Activated CD8-positive, alpha-beta memory T cell treated with anti-CD3 and anti-CD28 coated beads for 4 hours (primary cell): ENCODE results near the gene CACHD1.
"Not testable (repeated sequence)": the region's sequence is repeated elsewhere in the genome, so short reads cannot be mapped to it uniquely, and the experiment has no call there.

Experiments used
- DNase-seq, 2 donors: peaks; one replicate each; pipeline ENCODE4 v3.0.0-alpha.2; 2020; ENCODE audit warnings: low read depth in 2 of 2

CACHD1 gene

DNA sequence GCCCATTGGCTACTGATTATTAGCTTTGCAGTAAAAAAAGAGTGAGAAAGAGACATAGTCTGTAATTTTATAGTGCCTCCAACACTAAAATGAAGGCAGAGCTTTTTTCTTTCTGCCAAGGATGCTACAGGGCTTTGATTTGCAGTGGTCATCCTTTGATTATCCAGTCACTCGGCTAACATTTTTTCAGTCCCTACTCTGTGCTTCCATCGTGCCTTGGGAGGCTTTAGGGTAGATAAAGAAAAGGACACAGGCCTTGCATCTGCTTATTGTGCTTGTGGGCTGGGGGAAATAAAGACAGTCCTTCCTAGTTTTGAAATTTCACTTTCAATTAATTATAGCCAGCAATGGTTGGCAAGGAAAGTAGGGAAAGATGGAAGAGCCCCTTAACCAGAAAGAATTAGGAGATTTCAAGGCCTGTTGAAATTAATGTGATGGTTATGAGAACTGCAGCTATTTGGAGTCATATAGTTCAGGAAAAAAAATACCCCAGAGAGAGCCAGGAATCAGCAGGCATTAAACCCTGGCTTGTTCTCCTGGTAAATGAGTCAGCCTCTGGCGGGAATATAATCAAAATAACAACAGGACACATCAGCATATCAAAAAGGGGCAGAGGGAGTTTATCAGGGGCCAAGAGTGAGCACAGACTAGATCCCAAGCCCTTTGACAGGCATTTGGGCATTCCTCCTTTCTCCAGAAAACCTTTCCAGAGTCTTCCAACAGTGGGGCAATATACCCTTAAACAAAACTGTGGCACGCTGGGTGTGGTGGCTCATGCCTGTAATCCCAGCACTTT is 27.4 kb downstream of the CACHD1 start:
- no peak for DNase-seq

DNA sequence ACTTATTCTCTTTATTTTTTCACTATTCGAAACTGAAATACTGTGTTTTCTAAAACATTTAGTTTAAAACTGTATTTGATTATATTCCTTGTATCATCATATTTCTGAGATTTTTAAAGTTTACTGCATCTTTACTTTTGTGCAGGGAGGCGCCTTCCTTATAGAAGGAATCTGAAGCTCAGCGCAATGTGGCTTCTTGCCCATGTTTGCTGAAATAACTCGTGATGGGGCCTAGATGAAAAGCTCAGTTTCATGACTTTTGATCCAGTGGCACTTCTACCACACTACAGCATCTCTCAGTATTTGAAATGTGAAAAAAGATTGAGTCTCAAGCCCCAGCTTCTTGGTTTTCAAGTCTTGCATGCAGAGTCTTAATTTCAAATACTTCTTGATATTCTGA is 28.4 kb downstream of the CACHD1 start:
- no peak for DNase-seq

DNA sequence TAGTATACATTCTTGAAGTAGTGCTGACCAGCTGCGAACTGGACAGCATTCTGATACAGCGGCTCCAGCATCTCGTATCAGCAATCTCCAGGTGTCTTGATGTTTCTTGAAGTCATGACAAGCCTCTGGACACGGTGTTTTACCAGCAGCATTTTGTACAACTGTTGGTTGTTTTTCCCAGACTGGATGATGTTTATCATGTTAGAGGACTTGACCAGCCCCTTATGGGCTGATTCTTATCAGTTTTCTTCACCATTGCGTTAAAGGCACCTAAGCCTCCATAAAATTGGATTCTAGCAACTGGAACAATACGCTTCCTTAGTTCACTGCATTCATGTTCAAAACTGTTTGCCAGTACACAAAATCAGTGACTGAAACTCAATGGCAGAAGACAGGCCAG is 29.1 kb downstream of the CACHD1 start:
- no peak for DNase-seq

DNA sequence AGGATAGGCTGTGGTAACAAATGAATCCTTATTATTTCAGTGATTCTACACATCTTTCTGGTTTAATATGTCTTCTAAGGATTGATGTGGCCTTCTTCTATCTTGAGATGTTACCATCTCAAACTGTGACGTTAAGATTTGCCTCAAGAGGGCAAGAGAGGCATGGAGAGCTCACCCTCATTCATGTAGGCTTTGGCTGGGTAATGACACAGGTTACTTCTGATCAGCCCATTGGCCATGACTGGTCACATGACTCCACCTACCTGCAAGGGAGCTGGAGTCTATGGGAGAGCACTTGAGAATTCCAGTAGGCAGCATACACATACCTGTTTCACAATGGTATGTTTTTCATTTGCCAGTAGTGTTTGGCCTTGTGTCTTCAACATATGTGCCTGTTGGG is 30.0 kb downstream of the CACHD1 start:
- no peak for DNase-seq

DNA sequence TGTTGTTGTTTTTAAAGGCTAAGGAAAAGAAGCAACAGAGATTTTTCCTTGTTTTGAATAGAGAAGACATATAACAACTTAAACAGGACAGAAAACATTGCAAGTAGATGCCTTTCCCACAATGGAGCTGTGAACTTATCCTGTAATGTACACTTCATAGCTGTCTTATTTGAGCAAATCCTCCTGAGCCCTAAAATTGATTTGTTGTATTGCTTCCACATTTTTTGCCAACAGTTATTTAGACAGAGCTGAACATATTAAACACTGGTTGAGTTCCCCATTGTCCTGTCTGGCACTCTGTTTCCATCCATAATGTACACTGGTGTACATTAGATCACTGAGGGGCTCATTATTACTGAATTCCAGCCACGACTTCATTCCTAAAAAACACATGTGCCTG is 32.2 kb downstream of the CACHD1 start:
- DNase-seq: no peak

DNA sequence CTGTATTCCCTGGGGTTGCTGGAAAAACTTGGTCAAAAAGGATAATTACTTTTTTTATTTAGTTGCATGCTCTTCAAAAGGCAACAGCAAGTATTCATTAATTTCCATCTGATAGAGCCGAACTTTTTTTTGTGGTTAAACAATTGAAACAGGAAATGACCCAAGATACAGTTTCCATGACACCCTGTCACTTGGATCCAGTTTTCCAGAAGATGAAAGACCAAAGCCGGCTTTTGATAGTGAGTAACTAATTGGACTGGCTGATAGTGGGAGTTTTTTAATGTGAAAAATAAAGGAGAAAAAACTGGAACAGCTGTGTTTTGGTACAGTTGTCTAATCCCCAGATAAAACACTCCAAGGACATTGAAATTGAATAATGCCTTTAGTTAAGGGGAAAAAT is 33.0 kb downstream of the CACHD1 start:
- no peak for DNase-seq

DNA sequence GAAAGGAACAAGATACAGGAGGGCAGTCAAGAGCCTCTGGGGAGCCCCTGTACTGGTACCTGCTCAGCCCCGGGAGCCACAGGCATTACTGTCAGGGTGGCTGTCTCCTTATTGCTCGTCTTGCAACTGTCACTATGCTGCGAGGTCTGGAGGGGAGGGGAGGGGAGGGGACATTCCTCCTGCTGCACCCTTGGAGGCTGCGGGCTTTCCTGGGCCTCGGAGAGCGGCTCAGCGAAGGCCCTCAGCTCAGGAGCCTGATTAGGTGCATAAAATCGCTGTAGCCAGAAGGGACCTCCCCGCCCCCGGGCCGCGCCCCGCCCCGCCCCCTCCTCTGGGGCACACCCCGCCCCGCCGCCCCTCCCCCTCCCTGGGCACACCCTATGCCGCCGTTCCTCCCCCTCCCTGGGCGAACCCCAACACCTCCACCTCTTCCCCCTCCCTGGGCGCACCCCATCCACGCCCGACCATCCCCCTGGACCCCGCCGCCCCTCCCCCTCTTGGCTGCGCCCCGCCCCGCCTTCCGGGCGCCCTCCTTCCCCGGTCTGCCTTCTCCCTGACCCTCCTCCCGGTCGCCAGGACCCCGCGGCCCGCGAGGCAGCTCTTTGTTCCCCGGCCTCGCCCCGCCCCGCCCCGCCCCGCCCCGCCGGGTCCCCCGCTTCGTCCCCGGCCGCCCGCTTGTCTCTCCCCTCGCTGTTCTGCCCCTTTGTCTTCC is 35.5 kb downstream of the CACHD1 start:
- peak in 1 of 2 donors; percentile 13 for DNase-seq

DNA sequence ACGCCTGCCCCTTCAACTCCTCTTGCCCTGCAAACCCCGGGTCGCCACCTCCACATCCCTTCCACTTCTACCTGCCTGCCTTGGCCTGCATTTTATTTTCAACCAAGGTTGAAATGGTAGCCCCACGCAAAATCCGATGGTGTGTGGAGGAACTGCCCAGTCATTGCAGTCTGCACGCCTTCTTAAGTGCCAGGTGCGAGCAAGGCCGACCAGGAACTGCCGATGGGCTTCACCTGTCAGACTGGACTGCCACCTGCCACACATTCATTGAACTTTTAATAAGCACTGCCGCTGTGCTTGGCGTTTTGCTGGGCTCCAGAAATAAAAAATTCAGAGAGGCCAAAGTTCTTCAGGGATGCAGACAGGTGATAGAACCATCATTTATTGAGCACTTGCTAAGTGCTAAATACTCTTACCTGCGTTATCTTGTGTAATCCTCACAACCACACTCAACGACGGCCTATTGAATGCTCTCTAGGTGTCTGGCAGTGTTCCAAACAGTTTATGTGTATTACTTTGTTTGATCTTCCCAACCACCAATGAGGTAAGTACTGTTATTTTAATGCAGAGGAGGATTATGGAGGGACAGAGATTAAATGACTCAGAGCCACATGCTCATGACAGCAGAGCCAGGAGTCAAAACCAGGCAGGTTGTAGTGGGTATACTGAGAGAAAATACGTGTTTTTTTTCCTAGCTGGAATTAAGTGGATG is 36.2 kb downstream of the CACHD1 start:
- no peak for DNase-seq

DNA sequence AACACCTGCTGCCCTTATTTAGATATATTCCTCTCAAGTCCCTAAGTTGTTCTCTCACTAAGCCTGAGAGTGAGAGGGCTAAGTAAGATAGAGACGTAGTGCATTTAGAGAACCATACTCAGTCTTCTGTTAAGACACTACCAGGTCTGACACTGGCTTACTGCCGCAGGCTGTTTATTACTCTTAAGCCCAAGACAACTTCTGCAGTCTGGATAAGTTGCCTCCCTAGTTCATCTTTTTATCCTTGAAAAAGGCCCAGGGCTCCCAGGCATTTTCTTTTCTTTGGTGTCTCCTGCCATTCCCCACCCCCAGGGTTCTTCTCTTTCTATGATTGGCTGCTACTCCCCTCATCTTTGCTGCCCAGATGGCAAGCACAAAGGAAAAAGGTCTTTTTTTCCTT is 38.7 kb downstream of the CACHD1 start:
- no peak for DNase-seq

DNA sequence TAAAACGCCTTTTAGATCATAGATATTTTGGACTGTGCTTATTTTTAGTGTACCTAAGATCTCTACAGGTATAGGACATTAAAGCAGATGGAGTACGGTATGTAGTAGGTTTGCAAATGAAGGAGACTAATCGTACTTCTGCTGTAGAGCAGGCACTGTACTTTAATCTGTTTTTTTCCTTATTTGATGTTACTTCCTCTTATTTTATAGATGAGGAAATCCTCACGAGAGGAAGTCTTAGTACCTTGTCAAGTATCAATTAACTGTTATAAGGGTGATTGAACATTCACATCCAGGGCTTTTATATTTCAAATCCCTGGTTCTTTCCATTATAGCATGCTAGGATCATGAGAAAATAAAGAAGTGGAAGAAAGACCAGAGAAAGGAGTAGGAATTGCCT is 41.1 kb downstream of the CACHD1 start:
- DNase-seq: no peak

DNA sequence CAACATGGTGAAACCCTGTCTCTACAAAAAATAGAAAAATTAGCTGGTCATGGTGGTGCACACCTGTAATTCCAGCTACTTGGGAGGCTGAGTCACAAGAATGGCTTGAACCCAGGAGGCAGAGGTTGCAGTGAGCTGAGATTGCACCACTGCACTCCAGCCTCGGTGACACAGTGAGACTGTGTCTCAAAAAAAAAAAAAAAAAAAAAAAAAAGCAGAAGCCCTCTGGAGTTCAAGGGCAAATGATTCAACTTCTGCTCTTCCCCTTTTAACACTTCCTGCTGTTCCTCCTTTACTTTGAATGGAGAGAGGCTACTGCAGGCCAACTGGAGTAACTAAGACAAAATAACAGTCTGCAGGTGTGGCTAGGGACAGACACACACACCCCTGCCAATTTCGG is 42.3 kb downstream of the CACHD1 start:
- not testable (repeated sequence) for DNase-seq

DNA sequence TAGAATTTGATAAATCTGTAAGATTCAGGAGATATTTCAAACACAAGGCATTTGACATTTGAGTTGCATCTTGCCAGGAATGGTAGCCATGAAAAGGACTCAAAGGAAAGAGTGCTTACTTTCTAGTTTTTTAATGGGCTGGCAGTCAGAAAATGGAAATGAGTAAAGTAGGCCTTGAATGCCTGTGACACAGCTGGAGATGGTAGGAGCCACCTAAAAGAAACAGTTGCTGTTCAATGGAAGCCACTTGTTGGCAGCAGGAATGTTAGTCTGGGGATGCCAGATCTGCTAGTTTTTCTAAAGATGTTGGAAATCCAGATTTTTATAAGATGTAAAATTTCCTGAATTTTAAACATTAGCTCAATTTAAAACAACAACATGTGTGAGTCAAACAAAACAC is 43.6 kb downstream of the CACHD1 start:
- DNase-seq: no peak

DNA sequence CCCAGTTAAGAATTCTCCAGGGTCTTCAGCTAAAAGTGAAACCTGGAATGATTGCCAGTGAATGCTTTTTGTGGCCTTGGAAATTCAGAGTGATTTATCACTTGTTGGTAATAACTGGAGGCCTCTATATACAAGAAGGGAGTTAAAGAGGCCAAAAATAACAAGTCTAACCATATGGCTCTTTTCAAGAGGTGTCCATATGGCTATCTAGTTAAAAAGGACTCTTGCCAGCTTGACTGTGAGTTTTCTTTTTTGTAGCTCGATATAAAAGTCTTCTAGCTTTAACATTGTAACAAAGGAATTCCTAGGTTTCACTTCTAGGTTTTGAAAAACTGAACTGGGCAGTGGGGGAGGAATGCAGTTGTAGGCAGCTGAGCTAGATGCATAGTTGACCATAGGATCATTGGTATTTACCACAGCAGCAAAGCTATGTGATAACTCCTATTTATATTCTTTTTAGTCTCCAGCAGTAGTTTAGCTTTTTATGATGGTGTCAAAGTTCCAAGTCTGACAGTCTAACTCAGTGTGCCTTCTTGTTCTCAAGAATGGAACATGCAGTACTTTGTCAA is 44.4 kb downstream of the CACHD1 start:
- no peak for DNase-seq

DNA sequence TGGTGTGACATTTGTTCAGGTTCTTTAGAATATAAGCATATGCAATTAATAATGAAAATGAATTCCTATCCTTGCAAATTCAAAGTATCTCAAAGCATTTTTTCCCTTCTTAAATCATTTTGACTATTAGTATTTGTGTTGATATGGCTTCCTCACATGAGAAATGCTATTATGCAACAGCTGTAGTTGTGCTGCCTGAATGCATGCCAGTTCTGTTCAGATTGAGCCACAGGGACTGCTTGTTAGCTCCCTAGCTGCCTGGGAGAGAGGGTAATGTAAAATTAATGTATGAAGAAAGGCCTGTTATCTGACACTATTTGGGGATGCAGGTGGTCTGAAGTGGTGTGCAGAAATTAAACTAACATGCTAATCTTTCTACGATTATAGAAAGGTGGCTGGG is 45.5 kb downstream of the CACHD1 start:
- no peak for DNase-seq

DNA sequence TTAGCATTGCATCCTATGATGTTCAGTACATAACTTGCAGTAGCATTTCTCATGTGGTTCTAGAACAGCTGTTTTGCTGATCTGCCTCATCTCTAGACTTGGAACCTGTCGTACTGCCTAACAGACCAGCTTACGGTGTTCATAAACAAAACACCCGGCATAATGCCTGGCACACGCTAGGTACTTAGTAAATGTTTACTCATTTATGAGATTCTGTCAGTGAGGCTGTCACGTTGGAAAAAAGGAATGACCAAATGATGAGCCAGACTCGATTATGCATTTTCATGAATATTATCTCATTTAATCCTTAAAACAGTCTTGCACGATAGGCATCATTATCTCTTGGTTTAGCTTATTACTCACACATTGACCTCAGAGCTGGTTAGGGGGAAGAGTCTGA is 46.4 kb downstream of the CACHD1 start:
- DNase-seq: no peak

DNA sequence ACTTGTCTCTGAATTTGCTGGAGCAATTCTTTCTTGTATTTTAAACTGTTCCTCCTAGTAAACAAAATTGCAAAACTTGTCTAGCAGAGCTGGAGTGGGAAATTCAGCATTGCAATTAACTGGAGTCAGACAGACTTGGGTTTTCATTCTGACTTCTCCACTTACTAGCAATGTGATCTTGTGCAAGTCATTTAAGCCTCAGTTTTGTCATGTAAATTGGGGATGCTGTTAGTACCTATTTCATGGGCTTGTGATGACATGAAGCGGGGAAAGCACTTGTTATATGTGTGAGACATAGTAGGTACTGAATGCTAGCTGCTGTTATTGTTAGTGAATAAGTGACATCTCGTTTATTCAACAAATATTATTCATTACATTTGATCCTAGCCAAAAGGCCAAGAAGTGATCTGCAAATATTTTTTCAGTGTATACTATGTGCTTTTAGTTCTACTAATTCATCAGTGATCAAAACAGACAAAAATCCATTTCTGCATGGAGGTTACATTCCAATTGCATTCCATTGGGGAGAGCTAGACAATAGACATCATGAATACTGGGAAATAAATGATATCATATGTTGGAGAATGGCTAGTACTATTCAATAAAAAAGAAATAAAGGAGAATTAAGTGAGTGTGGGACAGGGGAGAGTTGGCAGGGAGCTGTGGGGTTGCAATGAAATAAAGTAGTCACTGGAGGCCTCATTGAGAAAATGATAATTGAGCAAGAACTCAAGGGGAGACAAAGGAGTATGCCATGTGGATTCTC is 47.1 kb downstream of the CACHD1 start:
- DNase-seq: no peak

DNA sequence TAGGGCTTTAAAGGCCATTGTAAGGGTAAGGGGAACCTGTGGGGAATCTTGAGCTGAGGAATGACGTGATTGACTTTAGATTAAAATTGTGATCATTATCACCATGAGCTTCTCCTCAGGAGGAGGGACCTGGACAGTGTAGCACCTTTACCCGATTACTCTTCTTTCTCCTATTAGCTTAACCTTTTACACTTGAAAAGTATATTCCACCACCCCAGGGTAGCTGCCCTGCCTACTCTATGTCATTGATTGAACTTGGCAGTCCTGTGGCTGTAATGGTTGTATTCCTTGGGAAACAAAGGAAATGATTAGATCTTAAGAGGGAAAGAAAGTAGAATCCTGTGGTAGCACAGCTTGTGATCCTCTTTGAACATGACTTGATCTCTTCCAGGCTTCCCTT is 47.7 kb downstream of the CACHD1 start:
- DNase-seq: no peak

DNA sequence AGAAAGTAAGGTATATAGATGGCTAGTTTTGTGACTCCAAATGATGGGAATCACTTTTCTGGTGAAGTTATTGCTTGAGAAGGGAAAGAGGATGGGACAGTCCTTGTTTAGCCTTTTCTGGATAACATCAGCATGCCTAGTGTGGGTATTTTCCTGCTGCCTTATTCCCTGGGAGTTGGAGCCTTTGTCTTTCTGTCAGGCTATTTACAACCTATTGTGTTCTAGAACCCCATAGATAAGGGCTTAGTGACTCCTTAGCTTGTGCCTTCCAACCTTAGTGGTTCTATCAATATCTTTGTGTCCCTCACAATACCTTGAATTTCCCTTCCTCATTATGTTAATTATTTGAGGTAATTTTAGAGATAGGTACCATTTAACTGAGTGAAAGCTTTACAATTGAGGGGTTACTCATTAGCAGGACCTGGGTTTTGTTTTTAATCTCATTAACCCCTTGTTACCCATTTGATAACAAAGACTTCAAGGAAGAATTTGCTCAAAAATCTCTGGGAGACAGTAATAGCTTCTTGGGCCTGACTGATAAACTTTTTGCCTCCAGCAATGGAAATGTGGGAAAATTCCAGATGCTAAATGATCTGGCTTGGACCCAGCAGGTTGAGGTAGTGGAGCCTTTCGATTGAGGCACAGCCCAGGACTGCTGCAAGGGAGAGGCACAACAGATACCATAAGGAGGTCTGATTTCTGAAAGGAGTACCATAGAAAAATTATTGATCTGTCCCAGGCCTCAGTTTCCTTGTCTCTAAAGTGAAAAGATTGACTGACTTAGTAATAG is 49.0 kb downstream of the CACHD1 start:
- no peak for DNase-seq

DNA sequence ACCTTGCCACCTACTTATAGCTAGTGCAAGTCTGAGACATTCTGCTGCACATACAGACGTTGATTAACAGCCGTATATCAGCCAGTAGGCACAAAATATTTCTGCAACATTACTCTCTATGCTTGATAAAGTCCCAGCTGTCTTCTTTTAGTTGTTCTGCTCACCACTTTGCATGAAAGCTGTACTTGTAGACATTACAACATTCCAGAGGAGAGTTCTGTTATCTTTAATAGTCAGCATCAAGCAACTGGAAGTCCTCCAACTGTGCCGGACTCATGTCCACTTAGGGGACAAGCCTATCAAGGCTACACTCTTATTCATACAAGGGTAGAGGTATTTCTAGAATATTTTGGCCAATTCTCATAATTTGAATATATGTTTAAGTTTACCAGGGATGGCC is 50.0 kb downstream of the CACHD1 start:
- DNase-seq: no peak

DNA sequence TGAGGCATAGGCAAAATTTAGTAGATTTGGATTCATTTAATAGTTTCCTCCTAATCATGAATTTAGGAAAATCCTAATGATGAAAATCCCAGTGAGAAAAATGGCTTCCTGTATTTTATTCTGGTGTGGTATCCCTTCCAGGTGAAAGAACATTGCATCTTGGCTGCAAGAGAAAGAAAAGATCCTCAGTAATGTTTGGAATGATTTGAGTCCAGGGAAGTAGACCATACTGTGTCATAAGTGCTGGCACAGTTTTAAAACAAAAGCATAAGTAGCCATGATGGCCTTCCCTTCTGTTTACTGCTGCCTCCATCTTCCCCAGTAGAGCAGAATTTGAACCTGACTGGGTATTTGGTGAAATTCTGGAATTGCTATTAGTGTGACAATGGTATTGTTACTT is 52.8 kb downstream of the CACHD1 start:
- DNase-seq: no peak
